ENCODE results near the gene CATSPERZ. TPM values are rescaled to one million over a fixed set of nuclear protein-coding genes. Genes with fewer than 3 reads are reported as not detected.

Gene CATSPERZ
- total RNA-seq, 1 donor, result not detected

DNA sequence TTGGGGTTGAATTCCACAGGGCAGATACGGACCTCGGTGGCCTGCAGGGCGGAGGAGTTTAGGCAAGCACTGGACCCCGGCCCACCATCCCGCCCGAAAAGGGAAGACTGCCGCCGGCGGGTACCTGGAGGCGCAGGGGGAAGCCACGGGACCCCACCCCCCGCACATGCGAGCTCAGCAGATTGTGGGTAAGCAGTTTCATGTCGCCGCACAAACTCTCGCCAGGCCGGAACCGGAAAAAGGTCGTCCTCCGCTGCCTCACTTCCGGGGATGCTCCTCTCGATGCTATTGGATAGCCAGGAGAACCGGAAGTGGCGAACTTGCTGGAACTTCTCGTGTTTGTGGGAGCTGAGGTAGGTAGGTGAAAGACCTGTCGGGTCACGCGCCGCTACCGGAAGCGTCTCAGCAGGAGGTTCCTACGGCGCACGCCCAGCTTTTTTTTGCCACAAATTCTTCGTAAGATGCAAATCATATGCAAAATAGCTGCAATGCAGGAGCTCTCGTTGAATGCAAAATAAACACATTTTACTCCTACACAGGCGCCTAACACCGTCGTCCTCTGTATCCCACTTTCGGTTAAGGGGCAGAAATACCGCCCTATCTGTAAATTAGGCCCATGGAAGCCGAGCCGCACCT, 17.3 kb downstream of the CATSPERZ start, which contains the start of gene TRMT112:
Gene TRMT112 (minus strand): TSS at position 235 of the 636 bp plus-strand sequence. CDS start 33 bp downstream, at position 202.
- Histone ChIP-seq H3K9me3 (ENCODE audit: low read depth, low read length) (no peaks in the 10 kb centered on the region), H3K27ac (ENCODE audit: low read depth, low read length) (peak within 1 kb of the TSS; percentile 97), H3K4me3 (ENCODE audit: insufficient read depth, low read length) (peak within 1 kb of the TSS; percentile 99), H4K20me1 (ENCODE audit: insufficient read depth, low read length) (peaks cover 4% of the 10 kb centered on the region), H3K4me2 (ENCODE audit: insufficient read depth, low read length) (peak within 1 kb of the TSS; percentile 92), H3K4me1 (ENCODE audit: insufficient read depth, low read length) (peaks cover 11% of the 10 kb centered on the region), H3K36me3 (ENCODE audit: insufficient read depth, low read length) (peaks cover 27% of the 10 kb centered on the region), H2AFZ (ENCODE audit: low read length) (peak within 1 kb of the TSS; percentile 67), H3K27me3 (ENCODE audit: insufficient read depth, low read length) (no peaks in the 10 kb centered on the region), H3K79me2 (ENCODE audit: insufficient read depth, low read length) (peaks cover 31% of the 10 kb centered on the region)
- TF ChIP-seq, protein P1, sequence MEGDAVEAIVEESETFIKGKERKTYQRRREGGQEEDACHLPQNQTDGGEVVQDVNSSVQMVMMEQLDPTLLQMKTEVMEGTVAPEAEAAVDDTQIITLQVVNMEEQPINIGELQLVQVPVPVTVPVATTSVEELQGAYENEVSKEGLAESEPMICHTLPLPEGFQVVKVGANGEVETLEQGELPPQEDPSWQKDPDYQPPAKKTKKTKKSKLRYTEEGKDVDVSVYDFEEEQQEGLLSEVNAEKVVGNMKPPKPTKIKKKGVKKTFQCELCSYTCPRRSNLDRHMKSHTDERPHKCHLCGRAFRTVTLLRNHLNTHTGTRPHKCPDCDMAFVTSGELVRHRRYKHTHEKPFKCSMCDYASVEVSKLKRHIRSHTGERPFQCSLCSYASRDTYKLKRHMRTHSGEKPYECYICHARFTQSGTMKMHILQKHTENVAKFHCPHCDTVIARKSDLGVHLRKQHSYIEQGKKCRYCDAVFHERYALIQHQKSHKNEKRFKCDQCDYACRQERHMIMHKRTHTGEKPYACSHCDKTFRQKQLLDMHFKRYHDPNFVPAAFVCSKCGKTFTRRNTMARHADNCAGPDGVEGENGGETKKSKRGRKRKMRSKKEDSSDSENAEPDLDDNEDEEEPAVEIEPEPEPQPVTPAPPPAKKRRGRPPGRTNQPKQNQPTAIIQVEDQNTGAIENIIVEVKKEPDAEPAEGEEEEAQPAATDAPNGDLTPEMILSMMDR (IDR thresholded peaks at IDR 0.05; ENCODE audit: extremely low read depth, low read depth, low read length), result no peak
- peak; percentile 99 for DNase-seq (ENCODE audit: insufficient read length, low spot score, missing footprints)

DNA sequence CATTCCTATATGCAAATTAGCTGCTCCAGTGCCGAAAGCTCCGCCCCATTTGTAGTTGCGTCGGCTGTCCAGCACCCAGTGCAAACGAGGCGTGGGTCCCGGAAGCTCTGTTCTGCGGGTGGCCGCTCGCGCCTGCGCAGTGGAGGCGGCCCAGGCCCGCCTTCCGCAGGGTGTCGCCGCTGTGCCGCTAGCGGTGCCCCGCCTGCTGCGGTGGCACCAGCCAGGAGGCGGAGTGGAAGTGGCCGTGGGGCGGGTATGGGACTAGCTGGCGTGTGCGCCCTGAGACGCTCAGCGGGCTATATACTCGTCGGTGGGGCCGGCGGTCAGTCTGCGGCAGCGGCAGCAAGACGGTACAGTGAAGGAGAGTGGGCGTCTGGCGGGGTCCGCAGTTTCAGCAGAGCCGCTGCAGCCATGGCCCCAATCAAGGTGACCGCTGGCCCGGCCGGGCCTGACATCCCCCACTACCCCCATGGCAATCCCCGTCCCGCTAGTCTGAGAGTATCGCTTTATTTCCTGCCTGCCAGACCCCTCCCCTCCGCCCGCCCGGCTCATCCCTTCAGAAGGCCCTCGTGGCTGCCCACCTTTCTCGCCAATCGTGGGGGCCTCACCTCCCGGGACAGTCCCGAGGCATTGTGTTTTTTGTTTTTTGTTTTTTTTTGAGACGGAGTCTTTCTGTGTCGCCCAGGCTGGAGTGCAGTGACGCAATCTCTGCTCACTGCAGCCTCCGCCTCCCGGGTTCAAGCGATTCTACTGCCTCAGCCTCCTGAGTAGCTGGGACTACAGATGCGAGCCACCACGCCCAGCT, 18.0 kb downstream of the CATSPERZ start, which contains the start of gene PRDX5:
Gene PRDX5 (plus strand): TSS at position 161 of the 805 bp plus-strand sequence. CDS start 95 bp downstream, at position 256.
- peak within 1 kb of the TSS; percentile 92 for H3K4me2 ChIP-seq (ENCODE audit: insufficient read depth, low read length)
- no peaks in the 10 kb centered on the region for H3K27me3 ChIP-seq (ENCODE audit: insufficient read depth, low read length)
- H3K9me3 ChIP-seq (ENCODE audit: low read depth, low read length), result no peaks in the 10 kb centered on the region
- H4K20me1 ChIP-seq (ENCODE audit: insufficient read depth, low read length), result peaks cover 7% of the 10 kb centered on the region
- H3K27ac ChIP-seq (ENCODE audit: low read depth, low read length), result peak within 1 kb of the TSS; percentile 97
- H3K4me3 ChIP-seq (ENCODE audit: insufficient read depth, low read length), result peak within 1 kb of the TSS; percentile 99
- H3K36me3 ChIP-seq (ENCODE audit: insufficient read depth, low read length), result peaks cover 30% of the 10 kb centered on the region
- DNase-seq (ENCODE audit: insufficient read length, low spot score, missing footprints), result peak; percentile 100
- peaks cover 26% of the 10 kb centered on the region for H3K79me2 ChIP-seq (ENCODE audit: insufficient read depth, low read length)
- TF ChIP-seq, protein P1 (IDR thresholded peaks at IDR 0.05; ENCODE audit: extremely low read depth, low read depth, low read length), result peak; percentile 27
- H2AFZ ChIP-seq (ENCODE audit: low read length), result peak within 1 kb of the TSS; percentile 67
- H3K4me1 ChIP-seq (ENCODE audit: insufficient read depth, low read length), result peaks cover 11% of the 10 kb centered on the region

DNA sequence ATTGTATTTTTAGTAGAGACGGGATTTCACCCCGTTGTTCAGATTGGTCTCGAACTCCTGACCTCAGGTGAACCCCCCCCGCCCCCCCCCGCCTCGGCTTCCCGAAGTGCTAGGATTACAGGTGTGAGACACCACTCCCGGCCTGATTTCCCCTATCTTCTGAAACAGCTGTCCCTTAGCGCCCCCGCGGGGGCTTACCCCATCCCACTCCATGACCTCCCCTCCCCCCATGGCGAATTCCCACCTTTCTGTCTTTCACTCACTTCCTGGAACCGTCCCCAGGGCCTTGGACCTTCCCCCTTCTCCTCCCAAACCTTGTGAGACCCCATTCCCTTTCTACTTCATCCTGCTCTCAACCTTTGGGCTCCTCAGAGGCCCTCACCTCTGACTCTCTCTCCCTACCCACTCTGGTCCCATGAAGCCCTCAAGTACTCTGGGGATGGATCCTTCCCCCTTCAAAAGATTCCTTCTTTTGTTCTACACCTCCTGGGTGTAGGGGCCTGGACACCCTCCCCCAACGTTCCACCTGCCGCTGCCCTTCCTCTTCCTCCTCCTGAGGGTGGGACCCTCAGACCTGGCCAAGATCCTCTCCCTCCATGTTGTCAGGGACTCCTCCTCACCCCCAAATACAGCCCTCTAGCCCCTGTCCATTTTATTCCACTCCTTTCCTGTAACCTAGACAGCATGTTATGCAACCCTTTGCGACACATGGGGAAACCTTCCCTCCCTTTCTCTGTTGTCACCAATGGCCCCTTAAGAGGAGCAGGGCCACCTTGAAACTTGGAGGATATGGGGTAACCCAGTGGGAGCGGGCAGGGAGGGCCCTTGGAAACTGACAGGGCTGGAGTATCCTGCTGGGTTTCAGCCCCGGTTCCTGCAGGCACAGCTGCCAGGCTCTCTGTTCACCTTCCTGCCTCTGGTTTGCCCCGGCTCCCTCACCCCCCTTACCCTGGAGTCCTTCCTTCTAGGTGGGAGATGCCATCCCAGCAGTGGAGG, 18.9 kb downstream of the CATSPERZ start:
- Histone ChIP-seq H3K9me3 (ENCODE audit: low read depth, low read length) (no peaks in the 10 kb centered on the region), H3K4me1 (ENCODE audit: insufficient read depth, low read length) (peaks cover 11% of the 10 kb centered on the region), H3K27ac (ENCODE audit: low read depth, low read length) (peak overlapping the region; percentile 51), H2AFZ (ENCODE audit: low read length) (peak overlapping the region; percentile 67), H3K4me3 (ENCODE audit: insufficient read depth, low read length) (peak overlapping the region; percentile 99), H3K79me2 (ENCODE audit: insufficient read depth, low read length) (peaks cover 26% of the 10 kb centered on the region), H3K36me3 (ENCODE audit: insufficient read depth, low read length) (peaks cover 30% of the 10 kb centered on the region), H4K20me1 (ENCODE audit: insufficient read depth, low read length) (peaks cover 7% of the 10 kb centered on the region), H3K4me2 (ENCODE audit: insufficient read depth, low read length) (peak overlapping the region; percentile 92), H3K27me3 (ENCODE audit: insufficient read depth, low read length) (no peaks in the 10 kb centered on the region)
- peak; percentile 75 for DNase-seq (ENCODE audit: insufficient read length, low spot score, missing footprints)
- TF ChIP-seq, protein P1 (IDR thresholded peaks at IDR 0.05; ENCODE audit: extremely low read depth, low read depth, low read length), result no peak

Data from osteoblast (primary cell).